Suprapubic skin (tissue), 4 donors: ENCODE results near the gene KDM5A.

ENCODE experiments used
- POLR2A ChIP-seq, 2 donors: fragments of 450-650 bp; IDR thresholded peaks; one replicate each; pipeline ENCODE4 v1.6.1; 2017; ENCODE audit warnings: antibody characterized with exemption in 2 of 2, mild to moderate bottlenecking in 2 of 2, moderate library complexity in 2 of 2
- POLR2AphosphoS5 ChIP-seq, 3 donors: sonication (generic); formaldehyde crosslinking; IDR thresholded peaks; one replicate each; pipeline ENCODE4 v1.6.1; 2017; ENCODE audit warnings: antibody characterized with exemption in 3 of 3
- TF ChIP-seq, protein P1 (sequence below), 2 donors: fragments of 200-600 bp in 1 of 2; fragments of 450-650 bp in 1 of 2; sonication (generic) in 1 of 2; IDR thresholded peaks; one replicate each; pipeline ENCODE4 v1.5.1; 2016 to 2019; ENCODE audit warnings: antibody characterized with exemption in 2 of 2, mild to moderate bottlenecking in 1 of 2, moderate library complexity in 1 of 2

DNA sequence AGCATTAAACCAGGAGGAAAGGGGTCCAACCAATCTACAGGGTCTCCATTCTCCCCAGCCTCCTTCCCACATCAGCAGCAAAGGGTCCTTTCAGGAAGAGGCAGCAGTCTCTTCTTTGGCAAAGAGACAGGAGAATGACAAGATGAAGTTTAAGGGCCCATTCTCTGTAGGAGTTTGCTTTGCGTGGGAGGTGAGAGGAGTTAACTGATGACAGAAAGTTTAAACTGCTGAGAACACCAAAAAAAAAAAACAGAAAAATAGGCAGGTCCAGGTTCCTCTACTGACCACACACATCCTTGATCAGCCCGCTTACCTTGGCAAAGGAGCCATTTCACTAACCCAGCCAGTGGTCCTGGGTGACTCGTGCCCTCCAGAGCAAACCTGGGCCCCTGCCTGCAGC is 132.2 kb downstream of the KDM5A start:
- TF ChIP-seq POLR2A (IDR thresholded peaks at IDR 0.05) (no peak), POLR2AphosphoS5 (IDR thresholded peaks at IDR 0.05) (no peak)
- TF ChIP-seq, protein P1, sequence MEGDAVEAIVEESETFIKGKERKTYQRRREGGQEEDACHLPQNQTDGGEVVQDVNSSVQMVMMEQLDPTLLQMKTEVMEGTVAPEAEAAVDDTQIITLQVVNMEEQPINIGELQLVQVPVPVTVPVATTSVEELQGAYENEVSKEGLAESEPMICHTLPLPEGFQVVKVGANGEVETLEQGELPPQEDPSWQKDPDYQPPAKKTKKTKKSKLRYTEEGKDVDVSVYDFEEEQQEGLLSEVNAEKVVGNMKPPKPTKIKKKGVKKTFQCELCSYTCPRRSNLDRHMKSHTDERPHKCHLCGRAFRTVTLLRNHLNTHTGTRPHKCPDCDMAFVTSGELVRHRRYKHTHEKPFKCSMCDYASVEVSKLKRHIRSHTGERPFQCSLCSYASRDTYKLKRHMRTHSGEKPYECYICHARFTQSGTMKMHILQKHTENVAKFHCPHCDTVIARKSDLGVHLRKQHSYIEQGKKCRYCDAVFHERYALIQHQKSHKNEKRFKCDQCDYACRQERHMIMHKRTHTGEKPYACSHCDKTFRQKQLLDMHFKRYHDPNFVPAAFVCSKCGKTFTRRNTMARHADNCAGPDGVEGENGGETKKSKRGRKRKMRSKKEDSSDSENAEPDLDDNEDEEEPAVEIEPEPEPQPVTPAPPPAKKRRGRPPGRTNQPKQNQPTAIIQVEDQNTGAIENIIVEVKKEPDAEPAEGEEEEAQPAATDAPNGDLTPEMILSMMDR (IDR thresholded peaks at IDR 0.05), result no peak
